HG02571 (cell line): Measurements from ENCODE around the gene GRWD1.

Source experiments
- ATAC-seq: cut with Tn5 transposase; IDR thresholded peaks from one replicate; pipeline ENCODE4 v1.9.1; 2021; ENCODE audit warnings: mild to moderate bottlenecking, moderate library complexity; ENCODE audit not compliant: unreplicated experiment

Gene GRWD1

DNA sequence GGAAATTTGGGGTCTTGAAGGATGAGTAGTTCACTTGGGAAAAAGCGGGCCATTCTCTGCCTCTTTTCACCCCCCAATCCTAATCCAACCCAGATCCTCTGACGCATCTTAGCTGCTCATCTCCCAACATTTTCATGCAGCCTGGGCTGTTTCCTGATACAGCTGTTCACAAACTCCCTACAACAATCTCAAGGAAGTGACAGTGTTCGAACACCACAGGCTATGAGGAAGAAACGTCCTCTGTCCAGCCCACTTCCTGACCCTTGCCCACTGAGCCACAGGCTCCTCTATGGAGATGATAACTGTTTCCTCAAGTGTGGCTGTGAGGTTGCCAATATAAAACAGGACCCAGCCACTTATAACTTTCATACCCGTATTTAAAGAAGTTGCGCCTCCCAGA is 49.6 kb downstream of the GRWD1 start:
- ATAC-seq, result no peak

DNA sequence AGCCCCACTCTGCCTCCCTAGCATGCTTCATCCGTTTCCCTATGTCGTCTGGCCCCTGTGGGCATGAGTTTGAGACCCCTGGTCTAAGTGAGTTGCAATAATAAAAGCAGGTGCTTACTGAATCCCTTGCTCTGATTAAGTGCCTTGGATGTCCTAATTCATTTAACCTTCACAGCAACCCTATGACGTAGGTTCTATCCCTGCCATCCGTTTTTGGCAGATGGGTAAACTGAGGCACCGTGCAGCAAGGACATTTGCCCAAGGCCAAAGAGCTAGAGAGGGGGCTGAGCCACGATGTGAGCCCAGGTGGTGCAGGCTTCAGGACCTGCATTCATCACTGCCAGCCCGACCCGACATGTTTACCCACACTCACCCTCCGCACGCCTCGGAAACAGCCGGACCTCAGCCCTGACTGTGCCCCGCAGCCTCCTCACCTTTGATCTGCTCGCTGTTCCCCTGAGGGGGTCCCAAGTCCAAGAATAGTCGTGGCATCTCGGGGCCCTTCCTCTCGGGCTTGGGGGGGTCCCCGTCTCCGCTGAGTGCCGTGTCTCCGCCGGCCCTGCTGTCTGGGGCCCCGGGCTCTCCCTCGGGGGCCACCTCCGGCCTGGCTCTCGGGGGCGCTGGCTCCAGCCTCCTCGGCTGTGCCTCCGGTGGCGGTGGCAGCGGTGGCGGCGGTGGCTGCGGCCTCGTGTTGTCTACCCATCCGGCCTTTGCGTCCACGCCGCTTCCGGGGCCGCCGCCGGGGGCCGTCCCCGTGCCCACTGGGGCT is 51.4 kb downstream of the GRWD1 start:
- ATAC-seq, result no peak

DNA sequence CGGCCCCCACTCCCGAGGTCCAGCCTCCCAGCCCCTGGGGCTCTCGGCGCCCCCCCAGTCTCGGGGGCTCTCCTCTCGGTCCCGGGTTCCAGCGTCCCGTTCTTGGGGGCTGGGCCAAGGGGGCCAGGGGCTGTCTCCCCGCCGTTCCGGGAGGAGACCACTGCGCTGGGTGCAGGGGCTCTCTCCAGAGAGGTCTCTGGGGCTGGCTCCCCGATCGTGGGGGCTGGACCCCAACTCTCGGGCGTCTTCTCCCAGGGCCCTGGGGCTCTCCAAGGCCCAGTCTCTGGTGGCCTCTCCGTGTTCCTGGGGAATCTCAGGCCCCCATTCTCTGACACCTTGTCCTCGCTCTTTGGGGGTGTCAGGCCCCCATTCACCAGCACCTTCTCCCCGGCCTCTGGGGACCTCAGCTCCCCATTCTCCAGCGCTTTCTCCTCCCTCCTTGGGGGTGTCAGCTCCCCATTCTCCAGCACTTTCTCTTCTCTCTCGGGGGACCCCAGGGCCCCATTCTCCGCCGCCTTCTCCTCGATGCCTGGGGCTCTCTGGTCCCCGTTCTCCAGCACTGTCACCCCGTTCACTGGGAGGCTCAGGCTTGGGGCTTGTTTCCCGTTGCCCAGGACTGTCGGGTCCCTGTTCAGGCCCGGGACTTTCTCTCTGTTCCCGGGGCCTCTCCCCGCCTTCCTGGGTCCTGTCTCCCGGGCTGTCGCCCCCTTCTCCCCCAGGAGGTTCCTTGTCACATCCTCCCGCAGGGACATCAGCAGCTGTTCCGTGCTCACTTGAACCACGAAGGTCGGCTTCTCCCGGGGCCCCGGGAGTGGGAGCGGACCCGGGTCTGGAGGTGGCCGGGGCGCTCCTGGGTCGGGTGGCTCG is 52.2 kb downstream of the GRWD1 start:
- ATAC-seq, result no peak

DNA sequence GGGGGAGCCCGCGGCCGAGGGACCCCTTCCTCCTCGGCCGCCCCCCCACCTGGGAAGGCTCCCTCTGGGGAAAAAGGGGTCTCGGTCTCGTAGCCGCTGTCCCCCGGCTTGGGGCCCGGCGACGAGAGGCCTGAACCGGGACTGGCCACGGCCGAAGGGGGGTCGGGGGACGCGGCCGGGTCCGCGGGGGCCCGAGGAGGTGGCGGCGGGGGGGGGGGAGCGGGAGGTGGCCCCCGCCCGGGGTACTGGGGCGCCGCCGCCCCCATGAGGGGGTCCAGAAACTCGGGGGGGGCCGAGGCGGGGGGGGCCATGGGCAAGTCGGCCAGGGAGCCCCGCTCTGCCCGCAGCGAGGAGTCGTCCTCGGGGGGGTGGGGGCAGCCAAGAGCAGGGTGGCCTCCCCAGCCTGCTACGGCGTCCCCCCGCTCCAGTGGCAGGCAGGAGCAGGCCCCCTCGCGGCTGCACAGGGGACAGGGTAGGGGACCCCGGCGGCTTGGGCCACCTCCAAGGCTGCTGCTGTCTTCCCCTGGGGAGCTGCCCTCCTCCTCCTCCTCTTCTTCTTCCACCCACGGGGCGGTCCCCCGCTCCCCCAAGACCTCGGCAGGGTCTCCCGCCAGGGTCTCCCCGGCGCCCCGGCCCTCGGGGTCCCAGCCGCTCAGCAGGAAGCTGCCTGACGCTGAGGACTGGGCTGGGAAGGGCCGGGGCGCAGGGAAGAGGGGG is 53.0 kb downstream of the GRWD1 start:
- ATAC-seq, result no peak

DNA sequence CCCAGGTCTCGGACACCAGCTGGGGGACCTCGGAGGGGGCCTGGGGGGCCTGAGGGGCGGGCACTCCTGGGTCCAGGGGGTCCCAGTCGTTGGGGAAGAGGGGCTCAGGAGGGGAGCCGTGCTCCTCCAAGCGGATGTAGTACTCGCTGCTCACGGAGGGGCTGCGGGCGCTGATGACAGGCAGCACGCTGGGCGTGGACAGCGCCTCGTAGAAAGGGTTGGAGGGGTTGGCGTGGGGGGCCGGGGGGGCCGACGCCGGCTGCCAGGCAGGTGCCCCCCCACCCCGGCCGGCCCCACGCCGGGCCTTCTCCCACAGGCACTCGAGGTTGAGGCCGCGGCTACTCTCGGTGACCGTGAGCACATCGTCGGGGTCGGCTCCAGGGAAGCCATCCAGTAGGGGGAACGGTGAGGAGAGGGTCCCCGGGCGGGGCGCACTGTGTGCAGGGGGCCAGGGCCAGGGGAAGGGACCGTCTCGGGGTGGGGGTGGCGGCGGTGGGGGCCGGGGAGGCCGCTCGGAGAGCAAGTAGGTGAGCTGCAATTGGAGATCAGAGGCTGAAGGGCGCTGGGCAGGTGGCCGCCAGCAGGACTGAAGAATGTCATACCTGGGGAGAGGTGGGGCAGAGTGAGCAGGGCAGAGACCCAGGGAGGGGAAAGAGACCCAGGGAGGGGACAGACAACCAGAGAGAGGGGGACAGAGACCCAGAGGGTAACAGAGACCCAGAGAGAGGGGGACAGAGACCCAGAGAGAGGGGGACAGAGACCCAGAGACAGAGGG is 53.7 kb downstream of the GRWD1 start:
- ATAC-seq, result no peak

DNA sequence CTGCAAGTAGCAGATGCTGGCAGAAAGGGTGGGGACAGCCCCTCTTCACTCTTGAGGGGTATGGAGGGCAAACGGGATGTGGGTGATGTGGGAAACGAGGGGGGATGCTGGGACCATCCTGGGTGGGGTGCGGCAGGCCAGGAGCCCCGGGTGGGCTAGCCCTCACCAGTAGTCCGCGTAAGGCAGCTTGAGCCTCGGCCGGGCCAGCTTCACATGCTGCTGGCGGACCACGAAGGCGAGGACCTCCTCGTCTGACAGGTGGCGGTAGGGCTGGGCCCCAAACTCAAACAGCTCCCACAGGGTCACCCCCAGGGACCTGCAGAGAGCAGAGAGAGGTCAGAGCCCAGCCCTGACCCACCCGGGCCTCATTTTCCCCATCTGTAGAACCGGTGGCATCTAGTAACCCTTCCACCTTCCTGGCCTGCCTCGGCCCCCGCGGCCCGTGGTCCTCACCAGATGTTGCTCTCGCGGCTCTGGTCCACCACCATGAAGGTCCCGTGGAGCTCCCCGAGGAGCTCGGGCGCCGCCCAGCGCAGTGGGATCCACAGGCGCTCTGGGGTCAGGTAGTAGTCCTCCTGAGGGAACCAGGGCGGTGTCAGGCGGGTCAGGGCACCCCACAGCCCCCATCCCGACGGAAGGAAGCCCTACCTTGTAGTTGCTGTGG is 55.2 kb downstream of the GRWD1 start:
- ATAC-seq, result no peak

DNA sequence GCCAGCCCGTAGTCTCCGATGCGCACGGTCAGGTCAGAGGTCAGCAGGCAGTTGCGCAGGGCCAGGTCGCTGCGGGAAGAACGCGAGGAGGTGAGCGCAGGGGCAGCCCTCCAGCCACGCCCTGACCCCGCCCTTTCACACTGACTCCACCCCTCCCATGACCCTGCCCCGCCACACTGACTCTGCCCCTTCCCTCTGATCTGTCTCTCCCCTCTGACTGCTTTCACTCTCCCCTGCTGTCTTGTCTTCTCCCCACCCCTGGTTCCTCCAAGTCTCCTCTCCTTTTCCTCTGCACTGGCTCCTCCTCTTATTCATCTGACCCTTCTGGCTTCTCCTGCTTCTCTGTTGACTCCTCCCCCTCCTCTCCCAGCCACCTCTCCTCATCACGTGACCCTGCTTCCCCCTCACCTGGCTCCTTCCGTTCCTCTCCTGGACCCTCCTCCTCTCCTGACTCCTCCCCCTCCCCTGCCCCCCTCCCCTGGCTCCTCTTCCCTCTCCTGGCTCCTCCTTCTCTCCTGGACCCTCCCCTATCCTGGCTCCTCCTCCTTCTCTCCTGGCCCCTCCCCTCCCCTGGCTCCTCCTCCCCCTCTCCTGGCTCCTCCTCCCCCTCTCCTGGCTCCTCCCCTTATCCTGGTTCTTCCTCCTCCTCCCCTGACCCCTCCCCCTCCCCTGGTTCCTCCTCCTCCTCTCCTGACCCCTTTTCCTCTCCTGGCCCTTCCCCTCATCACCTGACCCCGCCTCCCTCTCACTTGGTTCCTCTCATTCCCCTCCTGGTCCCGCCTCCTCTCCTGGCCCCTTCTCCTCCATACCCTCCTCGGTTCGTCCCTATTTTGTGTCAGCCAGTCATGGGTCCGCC is 55.9 kb downstream of the GRWD1 start:
- ATAC-seq, result no peak

DNA sequence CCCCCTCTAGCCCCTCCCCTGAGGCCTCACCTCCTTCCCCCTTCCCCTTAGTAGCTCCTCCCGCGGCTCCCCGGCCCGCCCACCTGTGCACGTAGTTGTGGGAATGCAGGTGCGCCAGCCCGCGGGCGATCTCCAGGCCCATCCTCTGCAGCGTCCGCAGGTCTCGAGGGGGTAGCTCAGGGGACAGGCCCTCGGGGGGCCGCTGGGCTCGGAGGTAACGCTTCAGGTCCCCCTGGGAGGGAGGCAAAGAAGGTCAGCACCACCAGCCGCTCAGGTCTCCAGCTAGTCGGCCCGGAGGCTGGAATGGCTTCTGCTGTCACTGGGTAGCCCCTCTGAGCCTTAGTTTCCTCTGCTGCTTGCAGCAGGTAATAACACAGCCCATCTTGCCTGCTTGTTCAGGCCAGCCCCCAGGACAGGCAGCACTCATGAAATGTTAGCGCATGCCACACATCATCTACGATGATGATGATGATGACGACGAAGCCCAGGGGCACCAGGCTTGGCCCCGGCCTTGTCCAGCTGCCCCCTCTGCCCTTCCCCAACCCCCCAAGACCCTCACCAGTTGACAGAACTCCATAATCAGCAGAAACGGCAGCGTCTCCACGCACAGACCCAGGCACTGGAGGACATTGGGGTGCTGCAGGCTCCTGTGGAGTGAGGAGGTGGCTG is 56.7 kb downstream of the GRWD1 start:
- no peak for ATAC-seq

DNA sequence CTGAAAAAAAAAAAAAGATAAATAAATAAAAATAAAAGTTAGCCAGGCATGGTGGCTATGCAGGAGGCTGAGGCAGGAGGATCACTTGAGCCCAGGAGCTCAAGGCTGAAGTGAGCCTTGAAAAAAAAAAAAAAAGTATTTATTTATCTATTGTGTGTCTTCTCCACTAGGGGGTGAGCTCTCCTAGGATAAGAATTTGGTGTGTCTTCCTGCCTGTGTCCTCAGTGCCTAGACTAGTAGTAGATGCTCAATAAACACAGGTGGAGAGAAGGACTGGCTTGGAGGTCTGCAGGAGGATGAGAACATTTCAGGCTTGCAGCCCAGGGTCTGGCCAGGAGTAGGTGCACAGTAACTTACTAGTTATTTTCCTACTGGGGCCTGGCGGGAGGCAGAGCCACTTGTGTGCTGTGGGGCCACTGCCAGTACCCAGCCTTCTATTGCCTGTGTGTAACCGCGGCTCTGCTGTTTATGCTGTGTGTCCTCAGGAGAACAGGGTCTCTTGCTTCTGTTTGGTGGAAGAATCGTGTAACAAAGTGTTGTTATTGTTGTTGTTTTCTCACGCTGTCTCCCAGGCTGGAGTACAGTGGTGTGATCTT is 60.5 kb downstream of the GRWD1 start:
- ATAC-seq, result no peak
